ENCODE results near the gene ULK4. TPM values are rescaled to one million over a fixed set of nuclear protein-coding genes. Genes with fewer than 3 reads are reported as not detected.

The ULK4 gene
- total RNA-seq, 1 experiment from 2014 or later: 14.3 TPM

DNA sequence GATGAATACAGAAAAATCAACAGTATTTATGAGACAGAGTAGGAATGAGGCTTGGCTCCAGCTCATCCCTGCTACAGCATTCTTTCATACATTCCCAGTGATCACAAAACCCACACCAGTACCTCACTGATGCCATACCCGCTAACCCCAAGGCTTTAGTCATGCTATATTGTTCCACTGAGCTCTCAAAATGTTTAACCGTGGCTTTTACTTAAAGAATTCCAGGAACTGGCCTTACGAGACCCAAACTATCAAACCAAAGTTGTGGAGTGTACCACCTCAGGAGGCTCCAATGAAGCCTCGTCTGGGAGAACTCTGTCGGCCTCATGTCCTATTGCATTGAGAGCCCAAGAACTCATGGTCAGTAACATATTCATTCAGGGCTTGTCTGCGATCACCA lies 278.9 kb downstream of the ULK4 start:
- TF ChIP-seq CTCF (IDR thresholded peaks at IDR 0.05): no peak
- no peak for TF ChIP-seq REST (IDR thresholded peaks at IDR 0.05; ENCODE audit: insufficient read depth in 1 of 2, low read depth in 2 of 2, low read length in 1 of 2)
- TF ChIP-seq TCF7L2 (IDR thresholded peaks at IDR 0.05; ENCODE audit: low read depth, low read length): no peak
- TF ChIP-seq POLR2AphosphoS5 (IDR thresholded peaks at IDR 0.05; ENCODE audit: low read depth, low read length): no peak
- ATAC-seq: no peak
- Histone ChIP-seq H3K36me3 (ENCODE audit: control insufficient read depth, insufficient read depth, low read length) (no peaks in the 10 kb centered on the region; the same call in 1 of the 2 replicates), H3K27ac (ENCODE audit: low read length) (no peak overlapping the region), H3K4me1 (ENCODE audit: control insufficient read depth, insufficient read depth, low read length) (no peaks in the 10 kb centered on the region), H3K9me3 (ENCODE audit: control insufficient read depth, insufficient read depth, low read depth, low read length) (no peaks in the 10 kb centered on the region), H3K4me3 (ENCODE audit: low read depth in 2 of 2, low read length in 2 of 2) (no peak overlapping the region), H3K27me3 (ENCODE audit: control insufficient read depth, insufficient read depth, low read length) (no peaks in the 10 kb centered on the region)
- CTCF ChIA-PET: no interaction called here
- POLR2A ChIA-PET: no interaction called here
- in situ Hi-C loops (cut with HindIII; ENCODE audit: low pct_unique_long_range_greater_than_20kb, low sequenced_read_pairs) (no loop called here), intact Hi-C loops (cut with micrococcal nuclease; ENCODE audit: unreplicated experiment) (no loop called here)
- no peak for DNase-seq (ENCODE audit: low read depth, low spot score)
- BruUV-seq (replicated peaks): no TSS peak

DNA sequence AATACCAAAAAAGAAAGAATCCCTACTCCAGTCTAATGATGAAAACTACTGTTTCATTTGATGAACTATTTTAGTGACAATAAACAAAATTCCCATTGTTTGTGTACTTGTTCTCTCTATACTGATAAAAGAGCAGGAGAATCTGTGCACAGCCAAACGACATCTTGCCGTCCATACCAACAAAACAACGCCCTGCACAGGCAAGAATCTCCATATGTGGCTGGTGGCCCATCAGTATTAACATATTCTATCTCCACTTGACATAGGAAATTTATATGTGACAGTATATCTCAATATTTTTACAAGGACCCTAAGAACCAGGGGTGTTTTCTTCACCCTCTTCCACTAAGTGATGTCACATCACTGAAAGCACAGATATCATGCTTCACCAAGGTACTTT lies 279.5 kb downstream of the ULK4 start:
- DNase-seq (ENCODE audit: low read depth, low spot score) (no peak), ATAC-seq (no peak)
- TF ChIP-seq REST (IDR thresholded peaks at IDR 0.05; ENCODE audit: insufficient read depth in 1 of 2, low read depth in 2 of 2, low read length in 1 of 2) (no peak), CTCF (IDR thresholded peaks at IDR 0.05) (no peak), SIN3A (IDR thresholded peaks at IDR 0.05; ENCODE audit: borderline replicate concordance, insufficient read depth, low read depth, low read length) (no peak), POLR2AphosphoS5 (IDR thresholded peaks at IDR 0.05; ENCODE audit: low read depth, low read length) (no peak), TCF7L2 (IDR thresholded peaks at IDR 0.05; ENCODE audit: low read depth, low read length) (no peak)
- Histone ChIP-seq H3K36me3 (ENCODE audit: control insufficient read depth, insufficient read depth, low read length) (no peaks in the 10 kb centered on the region; the same call in 1 of the 2 replicates), H3K4me1 (ENCODE audit: control insufficient read depth, insufficient read depth, low read length) (no peaks in the 10 kb centered on the region), H3K27ac (ENCODE audit: low read length) (no peak overlapping the region), H3K27me3 (ENCODE audit: control insufficient read depth, insufficient read depth, low read length) (no peaks in the 10 kb centered on the region), H3K4me3 (ENCODE audit: low read depth in 2 of 2, low read length in 2 of 2) (no peak overlapping the region), H3K9me3 (ENCODE audit: control insufficient read depth, insufficient read depth, low read depth, low read length) (no peaks in the 10 kb centered on the region)
- in situ Hi-C loops (cut with HindIII; ENCODE audit: low pct_unique_long_range_greater_than_20kb, low sequenced_read_pairs): no loop called here
- ChIA-PET CTCF (no interaction called here), POLR2A (no interaction called here)
- BruUV-seq (replicated peaks): no TSS peak
- intact Hi-C loops (cut with micrococcal nuclease; ENCODE audit: unreplicated experiment): no loop called here
